GM12872 (cell line): ENCODE results near the gene AIG1.

Experiments used
- TF ChIP-seq, protein P1 (sequence below): IDR thresholded peaks from 3 replicates; pipeline ENCODE4 v1.5.1; 2011; ENCODE audit warnings: low read depth, mild to moderate bottlenecking, low read length, moderate library complexity; ENCODE audit not compliant: insufficient read depth

The AIG1 gene

DNA sequence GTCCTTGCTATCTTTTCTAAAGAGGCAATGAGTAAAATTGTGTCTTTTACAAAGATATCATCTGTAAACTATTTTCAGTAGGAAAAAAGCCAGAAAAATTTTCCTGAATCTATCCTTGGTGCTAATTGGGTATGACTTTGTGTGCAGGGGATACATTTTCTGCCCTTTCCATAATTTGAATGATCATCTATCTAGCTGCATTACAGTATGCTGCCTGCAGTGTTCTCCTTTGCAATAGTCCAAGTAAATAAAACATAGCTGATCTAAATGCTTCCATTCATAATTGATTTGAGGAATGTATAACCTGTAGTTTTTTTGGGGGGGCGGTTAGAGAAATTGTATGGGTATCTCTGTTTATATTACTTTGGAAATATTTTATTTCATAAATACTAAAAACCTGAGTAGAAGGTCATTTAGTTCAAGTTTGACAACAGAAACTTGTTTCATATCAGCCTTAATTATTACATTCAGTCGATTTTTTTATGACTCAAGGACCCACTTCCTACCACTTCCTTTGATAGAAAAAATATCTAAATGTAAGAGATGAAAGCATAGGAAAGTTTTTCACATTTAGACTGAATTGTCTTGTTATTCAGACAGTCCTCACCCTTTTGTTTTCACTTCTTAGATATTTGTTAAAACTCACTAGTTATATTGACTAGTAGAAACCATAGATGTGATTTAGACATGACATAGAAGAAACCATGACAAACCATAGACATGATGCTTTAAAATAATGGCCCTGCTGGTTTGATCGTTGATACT lies 75.3 kb downstream of the AIG1 start:
- TF ChIP-seq, protein P1, sequence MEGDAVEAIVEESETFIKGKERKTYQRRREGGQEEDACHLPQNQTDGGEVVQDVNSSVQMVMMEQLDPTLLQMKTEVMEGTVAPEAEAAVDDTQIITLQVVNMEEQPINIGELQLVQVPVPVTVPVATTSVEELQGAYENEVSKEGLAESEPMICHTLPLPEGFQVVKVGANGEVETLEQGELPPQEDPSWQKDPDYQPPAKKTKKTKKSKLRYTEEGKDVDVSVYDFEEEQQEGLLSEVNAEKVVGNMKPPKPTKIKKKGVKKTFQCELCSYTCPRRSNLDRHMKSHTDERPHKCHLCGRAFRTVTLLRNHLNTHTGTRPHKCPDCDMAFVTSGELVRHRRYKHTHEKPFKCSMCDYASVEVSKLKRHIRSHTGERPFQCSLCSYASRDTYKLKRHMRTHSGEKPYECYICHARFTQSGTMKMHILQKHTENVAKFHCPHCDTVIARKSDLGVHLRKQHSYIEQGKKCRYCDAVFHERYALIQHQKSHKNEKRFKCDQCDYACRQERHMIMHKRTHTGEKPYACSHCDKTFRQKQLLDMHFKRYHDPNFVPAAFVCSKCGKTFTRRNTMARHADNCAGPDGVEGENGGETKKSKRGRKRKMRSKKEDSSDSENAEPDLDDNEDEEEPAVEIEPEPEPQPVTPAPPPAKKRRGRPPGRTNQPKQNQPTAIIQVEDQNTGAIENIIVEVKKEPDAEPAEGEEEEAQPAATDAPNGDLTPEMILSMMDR, result no peak

DNA sequence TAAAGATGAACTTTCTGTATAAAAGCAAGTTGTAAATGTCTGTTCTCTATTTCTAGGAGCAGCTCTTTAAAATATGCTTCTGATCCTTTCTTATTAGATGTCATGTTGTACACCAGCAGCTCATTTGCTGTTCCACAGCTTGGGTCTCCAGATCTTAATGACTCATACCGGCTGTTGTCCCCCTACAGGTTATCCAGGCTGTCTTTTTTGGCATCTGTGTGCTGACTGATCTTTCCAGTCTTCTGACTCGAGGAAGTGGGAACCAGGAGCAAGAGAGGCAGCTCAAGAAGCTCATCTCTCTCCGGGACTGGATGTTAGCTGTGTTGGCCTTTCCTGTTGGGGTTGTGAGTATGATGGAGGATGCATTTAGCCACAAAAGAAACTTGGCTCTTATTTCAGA lies 76.0 kb downstream of the AIG1 start:
- TF ChIP-seq, protein P1, result no peak

DNA sequence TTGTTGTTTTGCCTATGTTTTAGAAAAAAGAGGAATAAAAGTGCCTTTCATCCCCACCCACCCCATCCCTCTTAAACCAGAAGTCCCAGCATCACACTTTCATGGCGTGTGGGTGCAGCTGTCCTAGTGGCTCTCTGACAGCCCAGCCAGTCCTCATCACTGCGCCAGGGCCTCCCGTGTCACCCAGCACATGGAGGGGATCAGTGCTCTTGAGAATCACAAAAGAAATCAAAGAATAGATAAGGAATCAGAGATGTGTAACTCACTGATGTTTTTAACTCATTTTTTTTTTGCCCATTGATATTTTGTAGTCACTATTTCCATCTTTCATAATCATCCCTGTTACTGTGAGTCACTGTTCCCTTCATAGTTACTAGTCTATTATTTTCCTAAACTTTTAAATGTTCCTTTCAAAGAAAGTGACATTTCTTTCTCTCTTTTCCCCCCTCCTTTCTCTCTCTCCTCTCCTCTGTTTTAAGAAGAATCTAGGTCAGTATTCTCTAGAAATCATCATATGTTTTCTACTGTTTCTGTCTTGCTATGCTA lies 78.6 kb downstream of the AIG1 start:
- TF ChIP-seq, protein P1, result no peak

DNA sequence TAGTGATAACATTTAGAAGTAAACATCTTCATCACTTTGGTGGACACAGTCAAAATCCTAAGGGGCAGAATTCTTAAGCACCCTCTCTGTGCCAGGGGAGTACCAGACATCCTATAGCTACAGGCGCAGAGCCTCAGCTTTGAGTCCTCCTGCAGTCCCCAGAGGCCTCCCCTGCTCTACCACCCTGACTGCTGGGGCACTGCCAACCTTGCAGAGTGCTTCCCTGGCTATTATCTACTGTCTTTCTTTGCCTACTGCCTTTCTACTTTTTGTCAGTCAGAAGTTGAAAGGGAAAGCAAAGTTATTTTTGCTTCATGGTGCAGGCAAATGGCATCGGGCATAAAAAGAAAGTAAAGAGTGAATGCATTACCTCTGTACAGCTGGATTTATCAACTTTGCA lies 80.1 kb downstream of the AIG1 start:
- TF ChIP-seq, protein P1, result no peak

DNA sequence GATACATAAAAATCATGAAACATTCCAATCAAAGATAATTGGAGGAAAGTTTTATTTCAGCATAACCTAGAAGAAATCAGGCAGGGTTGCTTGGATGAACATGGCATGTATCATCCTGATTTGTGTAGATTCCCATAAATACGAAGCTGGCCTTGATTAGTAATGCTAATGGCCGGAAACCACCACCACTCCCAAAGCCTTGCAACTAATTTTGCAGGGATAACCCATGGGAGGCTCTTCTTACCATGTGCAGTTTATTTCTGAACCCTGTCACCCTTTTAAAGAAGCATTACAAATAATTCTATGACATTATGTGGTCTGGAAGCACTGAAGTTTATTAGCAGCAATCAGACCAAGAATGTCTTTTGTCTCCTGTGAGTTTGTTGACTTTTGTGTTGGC lies 80.8 kb downstream of the AIG1 start:
- TF ChIP-seq, protein P1, result no peak

DNA sequence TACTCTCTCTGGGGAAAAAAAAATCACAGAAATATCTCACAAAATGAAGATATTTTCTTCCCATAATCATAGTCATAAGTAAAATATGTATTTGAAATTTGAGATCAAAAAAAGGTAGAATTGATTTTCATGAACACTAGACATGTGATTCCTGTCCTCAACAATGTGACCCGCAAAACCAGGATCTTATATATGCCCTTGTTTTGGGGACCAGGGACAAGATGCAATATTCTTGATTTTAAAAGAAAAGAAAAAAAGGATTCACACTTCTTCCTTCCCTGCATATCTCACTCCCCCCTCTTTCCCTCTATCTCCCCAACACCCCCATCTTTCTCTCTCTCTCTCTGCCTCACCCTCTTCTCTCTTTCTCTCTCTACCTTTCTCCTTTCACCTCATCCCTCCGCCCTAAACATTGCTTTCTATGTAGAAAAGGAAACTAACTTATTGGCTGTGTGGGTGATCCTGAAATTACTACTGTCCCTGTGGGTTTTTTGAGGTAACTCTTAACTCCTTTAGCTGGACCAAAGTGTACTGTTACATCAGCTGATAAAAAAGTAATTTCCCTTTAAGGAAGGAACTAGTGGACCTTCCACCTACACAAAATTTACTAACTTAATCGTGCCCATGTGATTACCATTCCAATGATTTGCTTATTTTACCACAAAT lies 85.6 kb downstream of the AIG1 start:
- TF ChIP-seq, protein P1, result no peak

DNA sequence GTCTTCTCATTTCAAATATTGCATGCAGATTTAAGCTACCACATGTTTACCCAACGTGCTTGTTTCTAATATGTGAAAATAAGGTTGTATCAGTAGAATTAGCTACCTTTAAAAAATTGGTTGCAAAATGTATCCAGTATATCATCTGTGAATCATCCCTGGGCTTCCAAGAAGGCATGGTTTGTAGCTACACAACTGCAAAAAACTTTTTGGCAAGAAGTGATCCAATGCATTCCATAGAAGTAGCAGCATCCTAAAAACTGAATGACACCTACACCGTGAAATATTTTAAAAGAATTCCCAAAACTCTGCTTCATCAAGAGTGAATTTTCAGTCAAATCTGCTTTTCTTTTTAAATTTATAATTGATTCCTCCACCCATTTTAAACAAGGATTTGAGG lies 89.1 kb downstream of the AIG1 start:
- TF ChIP-seq, protein P1, result no peak
